Measurements from ENCODE around the gene ANXA4. TPM values are rescaled to one million over a fixed set of nuclear protein-coding genes. Genes with fewer than 3 reads are reported as not detected.

The ANXA4 gene
- total RNA-seq, 2 experiments from 2014 or later: 24.8 to 30.7 TPM

- peak; percentile 13 for ATAC-seq
- DNase-seq: no peak
- ChIA-PET CTCF (interaction anchor here (0.6 to 1.2 kb wide), 2 partner anchors 37 to 55 kb away, joined by 3 read pairs; no protein-coding TSS in a partner anchor), POLR2A (no interaction called here)
- Mint-ChIP-seq H3K27me3 (no peaks in the 10 kb centered on the region), H3K4me3 (no peak overlapping the region), H3K36me3 (ENCODE audit: low read depth) (peaks cover 2% of the 10 kb centered on the region), H3K27ac (no peak overlapping the region), H3K4me1 (peaks cover 22% of the 10 kb centered on the region), H3K9me3 (ENCODE audit: low read depth) (peaks cover 2% of the 10 kb centered on the region)
- intact Hi-C loops (cut with DNase I, micrococcal nuclease): loop anchor here in 1 of 2 experiments (10.0 kb wide), 1 partner anchor 725 kb away; no protein-coding TSS in a partner anchor
Measured at GRCh38 chr2:69779258-69780001, 37.5 kb downstream of the ANXA4 start.

- ChIA-PET POLR2A (no interaction called here), CTCF (interaction anchor here (0.7 to 1.2 kb wide), 3 partner anchors 38 to 286 kb away, joined by 3 read pairs; no protein-coding TSS in a partner anchor)
- intact Hi-C loops (cut with DNase I, micrococcal nuclease): no loop called here
Measured at GRCh38 chr2:69780921-69781320, 39.0 kb downstream of the ANXA4 start.

GRCh38 chr2:69781321-69782248 is 39.7 kb downstream of the ANXA4 start:
- intact Hi-C loops (cut with DNase I, micrococcal nuclease): no loop called here
- no peak for DNase-seq
- no peak for ATAC-seq
- H3K36me3 Mint-ChIP-seq (ENCODE audit: low read depth): no peaks in the 10 kb centered on the region
- H3K9me3 Mint-ChIP-seq (ENCODE audit: low read depth): no peaks in the 10 kb centered on the region
- peaks cover 4% of the 10 kb centered on the region for H3K4me1 Mint-ChIP-seq
- no peaks in the 10 kb centered on the region for H3K27me3 Mint-ChIP-seq
- CTCF ChIA-PET: interaction anchor here (0.8 to 1.4 kb wide), 2 partner anchors 17 to 217 kb away, joined by 3 to 4 read pairs; no protein-coding TSS in a partner anchor
- H3K4me3 Mint-ChIP-seq: no peak overlapping the region
- no peak overlapping the region for H3K27ac Mint-ChIP-seq
- POLR2A ChIA-PET: no interaction called here

More at GRCh38 chr2:69780921-69781320, 39.0 kb downstream of the ANXA4 start:
- no peak overlapping the region for H3K4me3 Mint-ChIP-seq
- peaks cover 2% of the 10 kb centered on the region for H3K9me3 Mint-ChIP-seq (ENCODE audit: low read depth)
- ATAC-seq (no peak), DNase-seq (no peak)
- H3K36me3 Mint-ChIP-seq (ENCODE audit: low read depth): peaks cover 2% of the 10 kb centered on the region
- no peaks in the 10 kb centered on the region for H3K27me3 Mint-ChIP-seq
- no peak overlapping the region for H3K27ac Mint-ChIP-seq
- H3K4me1 Mint-ChIP-seq: peaks cover 9% of the 10 kb centered on the region

- Mint-ChIP-seq H3K9me3 (ENCODE audit: low read depth) (no peaks in the 10 kb centered on the region), H3K4me3 (no peak overlapping the region), H3K27me3 (no peaks in the 10 kb centered on the region), H3K27ac (no peak overlapping the region), H3K4me1 (peaks cover 3% of the 10 kb centered on the region), H3K36me3 (ENCODE audit: low read depth) (no peaks in the 10 kb centered on the region)
- intact Hi-C loops (cut with DNase I, micrococcal nuclease): no loop called here
- CTCF ChIA-PET: no interaction called here
- ATAC-seq (no peak), DNase-seq (no peak)
- POLR2A ChIA-PET: no interaction called here
Measured at GRCh38 chr2:69784228-69784627, 42.3 kb downstream of the ANXA4 start.

GRCh38 chr2:69785358-69785757 is 43.4 kb downstream of the ANXA4 start:
- Mint-ChIP-seq H3K36me3 (ENCODE audit: low read depth) (no peaks in the 10 kb centered on the region), H3K4me3 (no peak overlapping the region), H3K27me3 (no peaks in the 10 kb centered on the region), H3K4me1 (peaks cover 7% of the 10 kb centered on the region), H3K27ac (no peak overlapping the region), H3K9me3 (ENCODE audit: low read depth) (no peaks in the 10 kb centered on the region)
- ATAC-seq (no peak), DNase-seq (no peak)
- POLR2A ChIA-PET: no interaction called here
- CTCF ChIA-PET: interaction anchor here (0.7 to 1.3 kb wide), 2 partner anchors 61 to 67 kb away, joined by 3 to 8 read pairs; no protein-coding TSS in a partner anchor
- intact Hi-C loops (cut with DNase I, micrococcal nuclease): no loop called here

GRCh38 chr2:69786052-69786560 is 44.2 kb downstream of the ANXA4 start:
- H3K27me3 Mint-ChIP-seq: no peaks in the 10 kb centered on the region
- intact Hi-C loops (cut with DNase I, micrococcal nuclease): no loop called here
- no peak overlapping the region for H3K27ac Mint-ChIP-seq
- ChIA-PET POLR2A (no interaction called here), CTCF (interaction anchor here (0.8 to 1.3 kb wide), 3 partner anchors 31 to 427 kb away, joined by 3 to 8 read pairs (median 3); no protein-coding TSS in a partner anchor)
- ATAC-seq (no peak), DNase-seq (no peak)
- peaks cover 7% of the 10 kb centered on the region for H3K4me1 Mint-ChIP-seq
- no peaks in the 10 kb centered on the region for H3K9me3 Mint-ChIP-seq (ENCODE audit: low read depth)
- no peak overlapping the region for H3K4me3 Mint-ChIP-seq
- H3K36me3 Mint-ChIP-seq (ENCODE audit: low read depth): no peaks in the 10 kb centered on the region

GRCh38 chr2:69789175-69789721 is 47.3 kb downstream of the ANXA4 start:
- Mint-ChIP-seq H3K36me3 (ENCODE audit: low read depth) (no peaks in the 10 kb centered on the region), H3K9me3 (ENCODE audit: low read depth) (no peaks in the 10 kb centered on the region), H3K4me3 (no peak overlapping the region), H3K4me1 (peaks cover 7% of the 10 kb centered on the region), H3K27me3 (no peaks in the 10 kb centered on the region), H3K27ac (no peak overlapping the region)
- intact Hi-C loops (cut with DNase I, micrococcal nuclease): no loop called here
- ATAC-seq: no peak
- no peak for DNase-seq
- ChIA-PET CTCF (interaction anchor here (0.9 to 1.5 kb wide), 2 partner anchors 21 to 65 kb away, joined by 3 to 7 read pairs; no protein-coding TSS in a partner anchor), POLR2A (no interaction called here)

- ChIA-PET POLR2A (no interaction called here), CTCF (interaction anchor here (0.6 to 1.9 kb wide), 6 partner anchors 9 to 231 kb away, joined by 3 to 8 read pairs (median 3); no protein-coding TSS in a partner anchor)
- no peak for ATAC-seq
- DNase-seq: no peak
- Mint-ChIP-seq H3K9me3 (ENCODE audit: low read depth) (no peaks in the 10 kb centered on the region), H3K36me3 (ENCODE audit: low read depth) (no peaks in the 10 kb centered on the region), H3K4me1 (peaks cover 7% of the 10 kb centered on the region), H3K27me3 (no peaks in the 10 kb centered on the region), H3K4me3 (no peak overlapping the region), H3K27ac (no peak overlapping the region)
- intact Hi-C loops (cut with DNase I, micrococcal nuclease): no loop called here
Measured at GRCh38 chr2:69789772-69790600, 48.1 kb downstream of the ANXA4 start.

- Mint-ChIP-seq H3K27me3 (no peaks in the 10 kb centered on the region), H3K27ac (no peak overlapping the region), H3K9me3 (ENCODE audit: low read depth) (no peaks in the 10 kb centered on the region), H3K36me3 (ENCODE audit: low read depth) (no peaks in the 10 kb centered on the region), H3K4me3 (no peak overlapping the region), H3K4me1 (peaks cover 7% of the 10 kb centered on the region)
- ATAC-seq (no peak), DNase-seq (no peak)
- intact Hi-C loops (cut with DNase I, micrococcal nuclease): no loop called here
- POLR2A ChIA-PET: no interaction called here
- CTCF ChIA-PET: interaction anchor here (0.6 to 1.9 kb wide), 5 partner anchors 8 to 231 kb away, joined by 3 to 8 read pairs (median 3); no protein-coding TSS in a partner anchor
Measured at GRCh38 chr2:69790601-69790959, 48.6 kb downstream of the ANXA4 start.

GRCh38 chr2:69791045-69791444 is 49.1 kb downstream of the ANXA4 start:
- no peaks in the 10 kb centered on the region for H3K36me3 Mint-ChIP-seq (ENCODE audit: low read depth)
- no peaks in the 10 kb centered on the region for H3K27me3 Mint-ChIP-seq
- H3K4me3 Mint-ChIP-seq: no peak overlapping the region
- no peak overlapping the region for H3K27ac Mint-ChIP-seq
- H3K4me1 Mint-ChIP-seq: peaks cover 7% of the 10 kb centered on the region
- ChIA-PET POLR2A (no interaction called here), CTCF (interaction anchor here (1.5 to 1.9 kb wide), 2 partner anchors 8 to 25 kb away, joined by 3 to 8 read pairs; no protein-coding TSS in a partner anchor)
- intact Hi-C loops (cut with DNase I, micrococcal nuclease): no loop called here
- DNase-seq: no peak
- no peaks in the 10 kb centered on the region for H3K9me3 Mint-ChIP-seq (ENCODE audit: low read depth)
- ATAC-seq: no peak

All from activated CD4-positive, alpha-beta T cell treated with anti-CD3 and anti-CD28 coated beads for 36 hours (primary cell).